Tibial nerve (tissue), 4 donors: Measurements from ENCODE around the gene ERMP1. TPM values are rescaled to one million over a fixed set of nuclear protein-coding genes. Genes with fewer than 3 reads are reported as not detected.
"Not testable (repeated sequence)": the region's sequence is repeated elsewhere in the genome, so short reads cannot be mapped to it uniquely, and the experiment has no call there.

Source experiments
- DNase-seq, 2 donors: peaks; one replicate each; pipeline ENCODE4 v3.0.0-alpha.2; 2019; ENCODE audit warnings: low spot score in 2 of 2
- H3K27ac ChIP-seq, 4 donors: fragments of 200-600 bp; sonication (generic) in 3 of 4; one replicate each; pipeline ENCODE4 v1.5.1; 2017 to 2019; ENCODE audit warnings: mild to moderate bottlenecking in 1 of 4
- H3K27me3 ChIP-seq, 2 donors: fragments of 200-600 bp; sonication (generic) in 1 of 2; one replicate each; pipeline versions ENCODE4 v1.5.1 to v1.6.0; 2017 to 2019
- H3K36me3 ChIP-seq, 3 donors: fragments of 200-600 bp; sonication (generic); one replicate each; pipeline ENCODE4 v1.5.1; 2018 to 2019
- H3K4me1 ChIP-seq, 4 donors: fragments of 200-600 bp; sonication (generic) in 3 of 4; one replicate each; pipeline ENCODE4 v1.5.1; 2017 to 2019
- H3K4me3 ChIP-seq, 4 donors: fragments of 200-600 bp; sonication (generic) in 3 of 4; one replicate each; pipeline ENCODE4 v1.5.1; 2017 to 2019; ENCODE audit warnings: mild to moderate bottlenecking in 1 of 4, moderate library complexity in 1 of 4
- H3K9me3 ChIP-seq, 4 donors: fragments of 200-600 bp; sonication (generic) in 3 of 4; one replicate each; pipeline ENCODE4 v1.5.1; 2017 to 2019
- CTCF ChIP-seq, 5 experiments: fragments of 200-600 bp in 3 of 5; fragments of 450-650 bp in 2 of 5; sonication (generic) in 3 of 5; IDR thresholded peaks; one replicate each; pipeline ENCODE4 v1.5.1; 2016 to 2019; ENCODE audit warnings: antibody characterized with exemption in 5 of 5, mild to moderate bottlenecking in 3 of 5, moderate library complexity in 2 of 5
- EP300 ChIP-seq, 2 donors: sonication (generic); formaldehyde crosslinking; IDR thresholded peaks; one replicate each; pipeline ENCODE4 v1.6.1; 2017; ENCODE audit warnings: antibody characterized with exemption in 2 of 2, mild to moderate bottlenecking in 1 of 2
- POLR2A ChIP-seq, 2 donors: fragments of 450-650 bp; IDR thresholded peaks; one replicate each; pipeline ENCODE4 v1.6.1; 2017; ENCODE audit warnings: antibody characterized with exemption in 2 of 2, mild to moderate bottlenecking in 2 of 2, moderate library complexity in 2 of 2
- WGBS, 2 donors: methylation state at CpG; one replicate each; pipeline ENCODE4 v1.1.5; 2018; 5-methylcytosine and 5-hydroxymethylcytosine counted together
- total RNA-seq, 4 donors: library from RNA; depleted of rRNA; stranded (reverse); fragments of >200 nt; gene quantifications; one replicate each; pipeline ENCODE4 v1.1.0, GENCODE V29; 2016

The ERMP1 gene
- total RNA-seq, 4 donors from 2014 or later, result 11.1 to 17.5 (median 13.6) TPM

GRCh38 chr9:5787220-5787619 is 45.7 kb downstream of the ERMP1 start:
- Histone ChIP-seq H3K9me3 (peaks cover 0 to 14% (median 4%) of the 10 kb centered on the region in 4 donors), H3K4me3 (no peak overlapping the region), H3K27ac (no peak overlapping the region), H3K36me3 (peaks cover 0 to 84% (median 0%) of the 10 kb centered on the region in 3 donors), H3K4me1 (no peaks in the 10 kb centered on the region), H3K27me3 (no peaks in the 10 kb centered on the region)
- DNase-seq, result no peak
- TF ChIP-seq EP300 (IDR thresholded peaks at IDR 0.05), result no peak
- TF ChIP-seq CTCF (IDR thresholded peaks at IDR 0.05), result no peak
- no peak for TF ChIP-seq POLR2A (IDR thresholded peaks at IDR 0.05)
- 98% methylated on average over 2 of the region's 2 CpGs for WGBS, 2 donors

- no peaks in the 10 kb centered on the region for H3K4me1 ChIP-seq
- H3K27ac ChIP-seq, result no peak overlapping the region
- H3K4me3 ChIP-seq, result no peak overlapping the region
- H3K36me3 ChIP-seq, result peaks cover 0 to 84% (median 0%) of the 10 kb centered on the region in 3 donors
- WGBS, 2 donors, result 91 to 92% methylated on average over 6 of the region's 6 CpGs
- peaks cover 0 to 19% (median 6%) of the 10 kb centered on the region in 4 donors for H3K9me3 ChIP-seq
- TF ChIP-seq CTCF (IDR thresholded peaks at IDR 0.05) (no peak), POLR2A (IDR thresholded peaks at IDR 0.05) (no peak), EP300 (IDR thresholded peaks at IDR 0.05) (no peak)
- H3K27me3 ChIP-seq, result no peaks in the 10 kb centered on the region
- DNase-seq, result no peak
These were observed 46.4 kb downstream of the ERMP1 start for GRCh38 chr9:5786370-5787127.

GRCh38 chr9:5784526-5785315 is 48.2 kb downstream of the ERMP1 start:
- 52 to 54% methylated on average over 4 of the region's 4 CpGs for WGBS, 2 donors

GRCh38 chr9:5783982-5784381 is 48.9 kb downstream of the ERMP1 start:
- TF ChIP-seq POLR2A (IDR thresholded peaks at IDR 0.05) (no peak), EP300 (IDR thresholded peaks at IDR 0.05) (no peak), CTCF (IDR thresholded peaks at IDR 0.05) (no peak)
- no peak for DNase-seq
- Histone ChIP-seq H3K4me1 (no peaks in the 10 kb centered on the region), H3K27me3 (no peaks in the 10 kb centered on the region), H3K36me3 (peaks cover 0 to 87% (median 4%) of the 10 kb centered on the region in 3 donors), H3K9me3 (peaks cover 0 to 40% (median 9%) of the 10 kb centered on the region in 4 donors), H3K27ac (no peak overlapping the region), H3K4me3 (no peak overlapping the region)
- WGBS, 2 donors, result 85 to 94% methylated on average over 1 of the region's 1 CpG

More at GRCh38 chr9:5784526-5785315, 48.2 kb downstream of the ERMP1 start:
- Histone ChIP-seq H3K4me3 (no peak overlapping the region), H3K27me3 (no peaks in the 10 kb centered on the region), H3K27ac (no peak overlapping the region), H3K4me1 (no peaks in the 10 kb centered on the region), H3K9me3 (peaks cover 0 to 33% (median 6%) of the 10 kb centered on the region in 4 donors), H3K36me3 (peaks cover 0 to 85% (median 0%) of the 10 kb centered on the region in 3 donors)
- no peak for TF ChIP-seq EP300 (IDR thresholded peaks at IDR 0.05)
- TF ChIP-seq CTCF (IDR thresholded peaks at IDR 0.05), result no peak
- no peak for TF ChIP-seq POLR2A (IDR thresholded peaks at IDR 0.05)
- no peak for DNase-seq

- DNase-seq, H3K4me3 ChIP-seq, H3K4me1 ChIP-seq, H3K27ac ChIP-seq, H3K27me3 ChIP-seq: not testable (repeated sequence)
- Histone ChIP-seq H3K36me3 (peaks cover 0 to 93% (median 4%) of the 10 kb centered on the region in 3 donors), H3K9me3 (peaks cover 0 to 45% (median 11%) of the 10 kb centered on the region in 4 donors)
- WGBS, 2 donors, result 95 to 99% methylated on average over 3 of the region's 3 CpGs
These were observed 49.5 kb downstream of the ERMP1 start for GRCh38 chr9:5783420-5783819.

- DNase-seq, H3K27me3 ChIP-seq, H3K27ac ChIP-seq, H3K4me1 ChIP-seq, H3K4me3 ChIP-seq: not testable (repeated sequence)
- Histone ChIP-seq H3K36me3 (peaks cover 0 to 99% (median 4%) of the 10 kb centered on the region in 3 donors), H3K9me3 (peaks cover 0 to 60% (median 17%) of the 10 kb centered on the region in 4 donors)
- WGBS, 2 donors, result 92 to 97% methylated on average over 4 of the region's 4 CpGs
These were observed 53.2 kb downstream of the ERMP1 start for GRCh38 chr9:5779705-5780218.
